Mammary epithelial cell (primary cell): ENCODE data around the gene CHKA.

Experiments used
- CTCF ChIP-seq, 2 donors: IDR thresholded peaks in 1 of 2; conservative IDR thresholded peaks in 1 of 2; 2 replicates each; pipeline ENCODE4 v1.5.1; 2011 to 2012; ENCODE audit warnings: inconsistent platforms in 2 of 2, low read length in 2 of 2, mild to moderate bottlenecking in 2 of 2, control low read depth in 1 of 2, low read depth in 1 of 2; ENCODE audit not compliant: insufficient read depth in 1 of 2; ENCODE audit errors: extremely low read depth in 1 of 2
- EZH2 ChIP-seq: IDR thresholded peaks from 2 replicates; pipeline ENCODE4 v1.6.1; 2012; ENCODE audit warnings: low read length, inconsistent platforms, borderline replicate concordance

GRCh38 chr11:68033708-68034045 is 87.5 kb downstream of the CHKA start:
- TF ChIP-seq EZH2 (no peak), CTCF (conservative IDR thresholded peaks at IDR 0.05 in 1 of 2, IDR thresholded peaks at IDR 0.05 in 1 of 2; ENCODE audit: extremely low read depth in 1 of 2, insufficient read depth in 1 of 2, low read depth in 1 of 2, low read length in 2 of 2) (no peak)
